ENCODE measurements around the gene PABPN1.
A peak's percentile ranks its signal among the peaks of the same experiment; 100 is the strongest.
"Not testable (repeated sequence)": the region's sequence is repeated elsewhere in the genome, so short reads cannot be mapped to it uniquely, and the experiment has no call there.

The PABPN1 gene, protein sequence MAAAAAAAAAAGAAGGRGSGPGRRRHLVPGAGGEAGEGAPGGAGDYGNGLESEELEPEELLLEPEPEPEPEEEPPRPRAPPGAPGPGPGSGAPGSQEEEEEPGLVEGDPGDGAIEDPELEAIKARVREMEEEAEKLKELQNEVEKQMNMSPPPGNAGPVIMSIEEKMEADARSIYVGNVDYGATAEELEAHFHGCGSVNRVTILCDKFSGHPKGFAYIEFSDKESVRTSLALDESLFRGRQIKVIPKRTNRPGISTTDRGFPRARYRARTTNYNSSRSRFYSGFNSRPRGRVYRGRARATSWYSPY

DNA sequence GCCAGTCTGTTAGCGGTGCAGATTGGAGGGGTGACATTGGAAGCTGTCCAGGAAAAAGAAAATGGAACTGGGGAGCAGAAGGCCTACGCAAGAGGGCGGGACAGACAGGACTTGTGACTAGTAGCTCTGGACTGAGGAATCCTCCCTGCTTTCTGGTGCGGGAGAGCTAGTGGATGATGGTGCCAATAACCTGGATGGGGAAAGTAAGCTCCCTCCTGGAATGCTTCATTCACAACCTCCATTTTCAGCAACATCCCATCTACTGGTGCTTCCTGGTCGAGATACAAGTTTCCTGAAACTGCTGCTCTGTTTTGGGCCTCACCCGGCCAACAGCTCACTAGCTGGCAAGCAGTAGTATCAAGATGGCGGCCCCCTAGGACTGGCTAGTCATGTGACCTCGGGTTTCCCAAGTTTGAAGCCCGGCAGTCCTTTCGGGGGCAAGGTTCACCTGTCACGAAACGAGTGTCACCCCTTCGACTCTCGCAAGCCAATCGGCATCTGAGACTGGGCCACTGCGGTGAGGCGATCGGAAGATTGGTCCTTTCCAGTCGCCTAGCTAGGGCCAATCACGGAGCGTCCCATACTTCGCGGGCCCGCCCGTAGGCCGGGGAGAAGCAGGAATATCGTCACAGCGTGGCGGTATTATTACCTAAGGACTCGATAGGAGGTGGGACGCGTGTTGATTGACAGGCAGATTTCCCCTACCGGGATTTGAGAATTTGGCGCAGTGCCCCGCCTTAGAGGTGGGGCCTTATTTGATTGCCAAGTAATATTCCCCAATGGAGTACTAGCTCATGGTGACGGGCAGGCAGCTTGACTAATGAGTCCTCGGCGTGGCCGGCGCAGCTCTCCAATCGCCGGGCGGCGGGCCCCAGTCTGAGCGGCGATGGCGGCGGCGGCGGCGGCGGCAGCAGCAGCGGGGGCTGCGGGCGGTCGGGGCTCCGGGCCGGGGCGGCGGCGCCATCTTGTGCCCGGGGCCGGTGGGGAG is at the start of gene PABPN1:
TSS of gene PABPN1 (plus strand) at position 874 of the 988 bp plus-strand sequence. CDS start at position 887, 13 bp downstream.
- ATAC-seq, result peak; percentile 90 to 94

DNA sequence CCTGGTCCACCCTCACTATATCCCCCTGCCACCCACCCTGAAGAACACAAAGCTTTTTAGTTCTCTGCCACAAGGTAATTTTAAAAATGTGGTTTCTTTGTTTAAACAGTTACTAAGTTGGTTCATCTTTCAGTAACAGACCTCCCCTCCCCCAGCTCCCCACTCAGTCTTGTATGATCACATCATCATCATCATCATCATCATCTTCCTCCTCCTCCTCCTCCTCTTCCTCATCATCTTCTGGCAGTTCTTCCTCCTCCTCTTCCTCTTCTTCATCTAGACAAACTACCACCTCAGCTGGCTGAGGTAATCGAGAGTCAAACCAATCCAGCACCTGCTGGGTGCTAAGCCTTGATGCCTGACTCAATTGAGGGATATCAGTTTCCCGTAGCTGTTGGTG is 45.8 kb upstream of the PABPN1 start:
- no peak for ATAC-seq

DNA sequence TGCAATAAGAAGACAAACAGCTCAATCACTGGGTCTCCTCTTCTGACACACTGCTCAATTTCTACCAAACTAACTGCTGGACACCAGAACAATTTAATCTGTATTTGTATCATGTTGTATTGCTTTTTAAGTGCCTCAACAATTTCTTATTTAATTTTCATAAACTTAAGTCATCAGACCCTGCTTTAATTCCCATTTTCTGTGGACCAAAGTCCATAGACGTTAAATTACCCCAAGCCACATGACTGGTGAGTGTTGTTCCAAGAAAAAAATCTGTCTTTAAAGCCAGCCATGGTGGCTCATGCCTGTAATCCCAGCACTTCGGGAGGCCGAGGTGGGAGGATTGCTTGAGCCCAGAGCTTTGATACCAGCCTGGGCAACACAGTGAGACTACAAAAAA is 44.1 kb upstream of the PABPN1 start:
- no peak for ATAC-seq

DNA sequence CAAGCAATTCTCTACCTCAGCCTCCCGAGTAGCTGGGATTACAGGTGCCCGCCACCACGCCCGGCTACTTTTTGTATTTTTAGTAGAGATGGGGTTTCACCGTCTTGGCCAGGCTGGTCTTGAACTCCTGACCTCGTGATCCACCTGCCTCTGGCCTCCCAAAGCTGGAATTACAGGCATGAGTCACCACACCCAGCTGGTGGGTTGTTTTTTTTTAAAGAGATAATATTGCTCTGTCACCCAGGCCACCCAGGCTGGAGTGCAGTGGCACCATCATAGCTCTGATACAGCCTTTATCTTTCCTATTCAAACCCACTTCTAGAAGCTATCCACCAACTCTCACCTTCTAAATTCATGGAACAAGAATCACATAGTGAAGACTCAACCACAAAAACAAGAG is 43.3 kb upstream of the PABPN1 start:
- not testable (repeated sequence) for ATAC-seq

DNA sequence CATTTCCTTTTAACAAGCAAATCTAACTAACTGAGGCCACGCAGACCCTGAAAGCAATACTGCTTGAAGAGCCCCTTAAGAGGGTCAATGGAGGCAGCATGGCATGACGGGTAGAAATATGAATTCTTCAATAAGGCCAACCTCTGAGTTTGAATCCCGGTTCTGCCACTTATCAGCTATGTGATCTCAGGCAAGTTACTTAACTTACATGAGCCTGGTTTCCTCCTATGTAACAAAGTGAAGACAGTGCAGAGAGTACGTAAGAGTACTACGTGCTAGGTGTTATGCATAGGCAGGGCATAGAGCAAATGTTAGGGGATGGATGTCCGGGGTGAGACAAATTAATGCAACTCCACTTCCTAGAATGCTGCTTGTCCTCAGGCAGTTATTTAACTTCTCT is 40.0 kb upstream of the PABPN1 start:
- ATAC-seq, result no peak

DNA sequence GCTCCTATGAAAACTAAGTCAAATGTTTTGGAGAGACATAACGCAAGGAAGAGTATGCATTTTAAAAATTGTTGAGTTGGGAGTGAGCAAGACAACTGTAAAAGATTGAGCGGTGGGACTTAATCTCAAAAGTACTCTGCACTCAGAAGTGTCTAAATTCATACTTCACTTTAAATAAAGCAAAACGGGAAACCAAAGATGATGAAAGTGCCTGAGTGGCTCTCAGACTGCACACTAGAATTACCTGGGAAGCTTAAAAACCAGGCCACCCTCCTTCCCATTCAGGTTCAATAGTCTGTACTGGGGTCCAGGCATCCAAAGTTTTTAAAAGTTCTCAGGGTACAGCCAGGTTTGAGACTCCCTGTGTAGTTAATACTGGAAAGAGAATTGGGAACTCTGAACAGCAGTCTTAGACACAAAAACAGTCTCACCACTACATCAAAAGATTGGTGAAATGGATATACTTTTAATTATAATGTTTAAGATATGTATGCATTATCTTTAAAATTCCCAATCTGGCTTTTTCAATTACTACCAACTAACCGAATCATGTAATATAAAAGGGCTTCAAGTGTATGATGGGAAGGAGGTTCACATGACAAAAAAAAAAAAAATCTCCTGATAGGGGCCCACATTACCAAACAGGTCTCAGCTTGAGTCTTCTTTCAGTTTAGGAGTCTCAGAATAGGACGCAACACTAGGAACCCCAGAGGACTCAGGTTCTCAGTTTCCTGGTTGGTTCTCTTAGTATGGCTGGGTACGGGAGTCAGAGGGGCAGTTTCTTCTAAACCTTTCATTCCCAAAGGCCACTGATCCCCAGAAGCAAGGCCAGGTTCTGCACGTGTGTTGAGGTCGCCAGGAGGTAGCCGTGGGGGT is 36.4 kb upstream of the PABPN1 start:
- ATAC-seq, result no peak

DNA sequence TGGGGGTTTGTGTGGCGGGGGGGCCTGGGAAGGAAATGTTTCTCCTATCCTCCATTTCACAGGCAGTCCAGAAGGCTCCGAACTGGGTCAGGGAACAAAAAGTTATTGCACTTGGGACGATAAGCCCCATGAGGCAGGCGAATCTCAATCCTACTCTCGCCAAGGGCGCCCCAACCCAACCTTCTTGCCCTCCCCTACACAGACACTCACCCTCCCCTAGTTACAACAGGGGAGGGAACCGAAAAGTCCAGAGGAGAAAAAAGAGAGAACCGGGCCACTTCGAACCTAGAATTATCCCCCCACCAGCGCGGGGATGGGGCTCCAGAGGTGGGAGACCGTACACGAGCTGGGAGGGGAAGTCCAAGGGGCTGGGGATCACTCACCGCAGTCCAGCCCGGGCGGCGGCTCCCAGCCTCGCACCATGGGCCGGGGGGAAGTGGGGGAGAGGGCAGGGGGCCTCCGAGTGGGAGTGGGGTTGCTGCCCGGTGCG is 35.7 kb upstream of the PABPN1 start:
- ATAC-seq, result peak; percentile 18 to 21

DNA sequence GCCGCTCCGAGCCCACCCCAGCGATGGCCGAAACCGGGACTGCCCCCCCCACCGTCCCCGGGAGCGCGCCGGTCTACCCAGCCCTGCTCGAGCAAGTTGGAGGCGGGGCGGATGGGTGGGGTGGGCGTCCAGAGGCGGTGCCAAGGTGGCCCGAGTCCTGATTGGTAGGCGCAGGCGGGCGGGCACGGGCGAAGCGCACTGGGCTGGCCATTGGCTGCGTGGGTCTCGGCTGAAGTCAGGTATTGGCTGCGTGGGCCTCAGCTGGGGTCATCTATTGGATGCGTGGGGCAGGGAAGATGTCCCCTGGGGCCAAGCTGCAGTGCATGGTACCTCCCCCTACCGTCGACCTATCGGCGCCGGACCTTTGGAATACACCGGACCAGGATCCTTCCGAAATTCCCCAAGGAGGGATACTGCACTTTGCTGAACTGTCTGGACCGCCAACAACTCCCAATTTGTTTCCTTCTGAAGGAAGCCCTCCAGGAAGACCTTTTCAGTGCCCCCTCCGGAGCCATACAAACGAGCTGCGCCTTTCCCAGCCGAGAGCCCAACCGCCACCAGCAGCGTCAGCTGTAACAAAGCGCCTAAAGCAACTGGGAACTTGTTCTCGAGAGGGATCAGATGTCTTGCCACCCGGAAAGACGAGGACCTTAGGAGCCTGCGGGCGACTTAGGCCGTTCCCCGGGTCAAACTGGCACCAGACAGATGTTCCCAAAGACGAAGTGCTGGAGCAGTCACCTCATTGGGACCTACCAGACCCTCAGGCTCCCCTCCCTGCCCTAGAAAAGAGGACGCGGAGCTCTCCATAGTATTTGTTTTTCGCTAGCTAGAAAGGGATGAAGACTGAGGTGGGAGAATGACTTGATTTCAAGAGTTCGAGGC is 35.0 kb upstream of the PABPN1 start, which contains the start of gene HOMEZ:
TSS of gene HOMEZ (minus strand) at position 113 of the 882 bp plus-strand sequence. CDS start 180 bp downstream, outside the sequence.
- ATAC-seq, result peak; percentile 98

DNA sequence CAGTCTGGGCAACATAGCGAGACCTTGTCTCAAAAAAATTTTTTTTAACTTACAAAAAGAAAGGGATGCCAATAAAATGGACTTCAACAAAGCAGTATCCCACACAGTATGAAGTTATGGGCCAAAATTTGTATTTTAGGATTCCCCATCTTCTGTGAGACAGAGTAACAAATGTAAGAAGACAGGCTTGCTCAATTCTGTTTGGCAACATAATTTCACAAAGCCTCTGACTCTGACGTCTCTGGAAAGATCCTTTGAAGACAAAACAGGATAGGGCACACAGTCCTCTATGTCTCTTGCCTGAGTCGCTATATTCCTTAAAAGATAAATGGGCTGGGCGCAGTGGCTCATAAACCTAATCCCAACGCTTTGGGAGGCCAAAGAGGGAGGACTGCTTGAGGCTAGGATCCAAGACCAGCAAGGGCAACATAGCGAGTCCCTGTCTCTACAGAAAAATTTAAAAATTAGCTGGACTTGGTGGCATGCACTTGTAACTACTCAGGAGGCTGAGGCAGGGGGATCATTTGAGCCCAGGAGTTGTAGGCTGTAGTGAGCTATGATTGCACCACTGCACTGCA is 34.3 kb upstream of the PABPN1 start:
- ATAC-seq, result no peak

DNA sequence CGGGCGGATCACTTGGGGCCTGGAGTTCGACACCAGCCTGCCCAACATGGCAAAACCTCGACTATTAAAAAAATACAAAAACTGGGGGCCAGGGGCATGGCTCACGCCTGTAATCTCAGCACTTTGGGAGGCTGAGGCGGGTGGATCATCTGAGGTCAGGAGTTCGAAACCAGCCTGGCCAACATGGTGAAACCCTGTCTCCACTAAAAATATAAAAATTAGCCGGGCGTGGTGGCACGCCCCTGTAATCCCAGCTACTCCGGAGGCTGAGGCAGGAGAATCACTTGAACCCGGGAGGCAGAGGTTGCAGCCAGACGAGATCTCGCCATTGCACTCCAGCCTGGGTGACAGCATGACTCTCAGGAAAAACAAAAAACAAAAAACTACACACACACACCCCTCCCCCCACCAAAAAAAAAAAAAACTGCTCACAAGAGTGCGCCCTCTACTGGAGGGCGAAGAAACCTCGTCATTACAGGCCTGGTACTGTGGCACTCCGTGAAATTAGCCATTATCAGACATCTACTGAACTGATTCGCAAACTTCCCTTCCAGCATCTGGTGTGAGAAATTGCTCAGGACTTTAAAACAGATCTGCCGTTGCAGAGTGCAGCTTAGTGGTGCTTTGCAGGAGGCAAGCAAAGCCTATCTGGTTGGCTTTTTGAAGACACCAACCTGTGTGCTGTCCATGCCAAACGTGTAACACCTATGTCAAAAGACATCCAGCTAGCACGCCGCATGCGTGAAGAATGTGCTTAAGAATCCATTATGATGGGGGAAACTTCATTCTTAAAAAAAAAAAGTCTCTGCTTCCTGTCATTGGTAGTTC is 26.3 kb upstream of the PABPN1 start:
- peak; percentile 83 for ATAC-seq

DNA sequence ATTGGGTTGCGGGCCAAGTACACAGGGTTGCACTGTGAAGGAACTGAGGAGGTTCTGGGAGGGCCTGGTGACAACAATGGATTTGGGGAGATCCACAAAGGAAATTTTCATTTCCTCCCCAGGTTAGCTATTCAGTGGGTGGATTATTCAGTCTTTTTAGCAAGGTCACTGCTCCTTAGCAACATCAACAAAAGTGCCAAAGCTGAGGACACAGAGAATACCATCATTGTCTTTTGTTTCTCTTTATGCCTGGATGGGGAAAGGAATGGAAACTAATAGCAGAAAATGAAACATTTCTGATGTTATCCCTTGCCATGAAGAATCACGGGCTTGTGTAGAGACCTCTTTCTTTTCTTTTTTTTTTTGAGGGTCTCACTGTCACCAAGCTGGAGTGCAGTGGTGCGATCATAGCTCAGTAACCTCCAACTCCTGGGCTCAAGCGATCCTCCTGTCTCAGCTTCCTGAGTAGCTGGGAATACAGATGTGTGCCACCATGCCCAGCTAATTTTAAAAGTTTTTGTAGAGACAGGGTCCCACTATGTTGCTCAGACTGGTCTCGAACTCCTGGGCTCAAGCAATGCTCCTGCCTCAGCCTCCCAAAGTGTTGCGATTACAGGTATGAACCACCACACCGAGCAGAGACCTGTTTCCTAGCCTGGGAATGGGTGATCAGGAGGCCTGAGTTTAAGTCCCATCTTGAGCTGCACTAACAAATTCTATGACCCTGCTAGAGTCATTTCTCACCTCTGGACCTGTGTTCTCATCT is 25.1 kb upstream of the PABPN1 start:
- no peak for ATAC-seq

DNA sequence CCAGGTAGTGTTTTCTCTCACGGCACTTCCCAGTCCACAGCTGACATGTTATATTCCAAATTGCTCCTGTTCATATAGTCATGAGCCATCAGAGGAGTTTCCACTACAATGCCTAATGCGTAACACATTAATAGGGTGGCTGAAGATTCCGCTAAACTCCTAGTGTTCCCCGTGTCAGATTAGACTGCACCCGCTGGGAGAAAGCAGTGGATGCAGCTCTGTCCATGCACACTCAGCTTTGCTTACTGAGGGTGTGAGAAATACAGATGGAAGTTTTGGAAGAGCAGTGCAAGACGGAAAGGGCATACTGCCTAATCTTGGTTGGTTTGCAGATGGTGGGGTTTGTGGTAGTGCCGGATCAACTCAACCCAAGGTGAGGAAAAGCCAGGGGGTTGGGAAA is 24.2 kb upstream of the PABPN1 start:
- no peak for ATAC-seq

DNA sequence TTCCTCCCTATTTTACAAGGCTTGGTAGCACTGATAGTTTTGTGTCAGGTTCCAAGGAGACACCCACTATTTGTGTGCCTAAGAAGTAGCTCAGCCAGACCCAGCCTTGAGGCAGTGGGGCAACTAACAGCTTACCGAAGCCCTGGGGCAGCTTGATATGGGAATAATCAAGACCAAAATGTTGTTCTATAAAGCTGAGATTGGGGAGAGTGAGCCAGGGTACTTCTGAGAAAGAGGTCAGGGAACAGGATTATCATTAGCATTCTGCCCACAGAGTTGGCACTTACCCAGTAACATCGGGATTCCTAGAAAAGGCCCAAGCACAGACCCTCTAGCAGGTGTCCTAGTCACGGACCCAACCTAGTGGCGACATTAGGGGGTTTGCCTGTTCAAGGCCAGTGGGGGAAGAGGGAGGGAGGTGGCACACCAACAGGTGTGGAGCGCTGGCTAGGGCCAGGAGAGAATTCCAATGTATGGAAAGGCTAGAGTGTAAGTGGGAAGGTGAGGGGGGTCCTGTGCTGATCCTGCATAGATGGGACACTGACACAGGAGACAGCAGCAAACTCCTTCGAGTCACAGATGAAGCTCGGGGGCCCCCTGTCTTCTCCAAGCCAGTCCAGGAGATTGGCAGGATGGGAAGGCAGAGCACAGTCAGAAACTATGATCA is 23.5 kb upstream of the PABPN1 start:
- no peak for ATAC-seq

DNA sequence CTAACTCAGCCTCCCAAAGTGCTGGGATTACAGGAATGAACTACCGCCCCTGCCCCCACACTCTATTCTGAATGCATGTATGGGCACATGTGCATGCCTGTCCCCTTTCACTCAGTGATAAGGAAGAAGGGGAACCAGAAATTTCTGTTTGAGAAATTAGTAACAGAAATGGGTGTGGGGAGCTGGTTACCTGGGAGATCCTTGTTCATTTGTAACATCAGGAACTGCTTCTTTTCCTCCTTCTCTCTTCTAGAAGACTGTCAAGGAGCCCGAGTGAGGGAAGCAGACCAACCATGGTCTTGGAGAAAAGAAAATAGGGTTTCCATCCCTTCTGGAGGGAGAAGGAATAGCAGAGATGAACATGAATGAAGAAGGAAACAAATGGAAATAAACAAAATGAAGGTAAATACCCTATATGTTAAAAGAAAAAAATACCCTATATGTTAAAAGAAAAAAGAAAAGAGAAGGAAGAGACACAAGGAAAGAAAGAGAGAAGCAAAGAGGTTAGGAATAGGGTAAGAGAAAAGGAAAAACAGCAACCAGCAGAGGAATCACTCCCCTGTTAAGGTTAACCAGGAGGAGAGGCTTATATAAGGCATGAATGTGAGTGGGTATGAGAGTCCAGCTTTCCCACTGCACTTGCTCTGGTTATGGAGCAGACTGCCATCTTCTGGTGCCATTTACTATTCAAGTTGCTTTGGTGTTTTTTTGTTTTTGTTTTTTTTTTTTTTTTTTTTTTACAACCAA is 21.9 kb upstream of the PABPN1 start:
- ATAC-seq, result no peak

DNA sequence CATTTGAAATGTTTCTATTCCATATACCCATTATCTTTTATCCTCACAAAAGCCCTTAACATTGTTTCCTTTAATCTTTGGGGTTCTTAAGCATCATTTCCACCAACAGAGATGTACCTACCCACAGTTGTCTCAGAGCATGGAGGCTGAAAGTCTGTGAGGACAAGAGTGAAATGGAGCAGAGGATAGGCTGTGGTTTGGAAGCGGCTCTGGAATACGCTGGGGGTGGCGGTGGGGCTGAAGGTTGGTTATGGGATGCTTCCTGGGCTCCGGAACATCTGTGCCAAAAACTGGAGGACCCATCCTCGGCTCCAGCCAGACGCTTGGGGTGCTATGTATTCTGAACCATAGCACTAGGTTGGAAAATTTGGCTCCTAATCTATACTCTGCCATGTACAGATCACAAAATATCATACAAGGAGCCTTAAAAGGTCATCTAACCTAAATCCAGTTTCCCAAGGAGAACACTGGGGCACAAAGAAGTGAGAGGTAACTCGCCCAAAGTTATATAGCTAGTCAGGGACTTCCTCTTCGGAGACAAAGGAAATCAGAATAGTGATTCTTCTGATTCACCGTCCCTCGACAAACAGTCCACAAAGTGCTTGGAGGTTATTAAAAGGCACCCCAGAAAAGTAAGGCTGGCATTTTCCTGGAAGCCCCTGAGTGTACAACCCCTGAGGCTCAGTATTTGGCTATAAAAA is 21.1 kb upstream of the PABPN1 start:
- ATAC-seq, result no peak

DNA sequence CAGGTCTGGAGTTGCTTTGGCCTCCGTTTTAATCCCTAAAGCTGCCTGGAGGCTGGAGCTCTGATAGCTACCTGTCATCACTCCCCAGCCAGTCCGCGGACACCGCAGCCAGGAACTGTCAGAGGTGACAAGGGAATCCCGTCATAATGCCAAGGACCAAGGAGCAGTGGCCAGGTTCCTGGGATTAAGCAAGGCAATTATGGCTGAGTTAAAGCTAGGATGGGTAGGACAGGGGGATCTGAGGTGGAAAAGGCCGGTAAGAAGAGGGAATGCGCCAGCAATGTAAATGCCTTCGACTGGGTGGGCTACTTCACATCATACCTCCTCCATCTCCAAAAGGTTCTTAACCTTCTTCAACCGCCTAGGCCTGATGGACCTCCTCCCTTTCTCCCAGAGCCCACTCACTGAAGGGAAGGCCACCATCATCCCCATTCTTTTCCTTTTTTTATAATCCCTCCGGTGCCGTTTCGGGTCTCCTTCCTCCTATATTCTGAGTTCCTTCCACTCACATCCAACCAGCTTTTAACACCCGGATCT is 20.5 kb upstream of the PABPN1 start:
- no peak for ATAC-seq
